OCI-LY7 (cell line): ENCODE measurements around the gene EHD4.

ENCODE experiments used
- CTCF ChIP-seq: fragments of 200-600 bp; sonication (generic); conservative IDR thresholded peaks from 2 replicates; pipeline ENCODE4 v1.5.1; 2014; ENCODE audit warnings: mild to moderate bottlenecking, antibody characterized with exemption, low read length, moderate library complexity, mixed read lengths
- EZH2phosphoT487 ChIP-seq: fragments of 200-600 bp; sonication (generic); IDR thresholded peaks from 2 replicates; pipeline ENCODE4 v1.6.1; 2018; ENCODE audit warnings: low read depth, borderline replicate concordance, mild to moderate bottlenecking, mixed run types, antibody characterized with exemption, low read length, moderate library complexity, mixed read lengths

GRCh38 chr15:41943543-41944312 is 28.6 kb downstream of the EHD4 start:
- TF ChIP-seq CTCF (no peak), EZH2phosphoT487 (no peak)
